ENCODE measurements around the gene THRB. TPM values are rescaled to one million over a fixed set of nuclear protein-coding genes. Genes with fewer than 3 reads are reported as not detected.

Gene THRB
- total RNA-seq, 2 experiments from 2014 or later: not detected

DNA sequence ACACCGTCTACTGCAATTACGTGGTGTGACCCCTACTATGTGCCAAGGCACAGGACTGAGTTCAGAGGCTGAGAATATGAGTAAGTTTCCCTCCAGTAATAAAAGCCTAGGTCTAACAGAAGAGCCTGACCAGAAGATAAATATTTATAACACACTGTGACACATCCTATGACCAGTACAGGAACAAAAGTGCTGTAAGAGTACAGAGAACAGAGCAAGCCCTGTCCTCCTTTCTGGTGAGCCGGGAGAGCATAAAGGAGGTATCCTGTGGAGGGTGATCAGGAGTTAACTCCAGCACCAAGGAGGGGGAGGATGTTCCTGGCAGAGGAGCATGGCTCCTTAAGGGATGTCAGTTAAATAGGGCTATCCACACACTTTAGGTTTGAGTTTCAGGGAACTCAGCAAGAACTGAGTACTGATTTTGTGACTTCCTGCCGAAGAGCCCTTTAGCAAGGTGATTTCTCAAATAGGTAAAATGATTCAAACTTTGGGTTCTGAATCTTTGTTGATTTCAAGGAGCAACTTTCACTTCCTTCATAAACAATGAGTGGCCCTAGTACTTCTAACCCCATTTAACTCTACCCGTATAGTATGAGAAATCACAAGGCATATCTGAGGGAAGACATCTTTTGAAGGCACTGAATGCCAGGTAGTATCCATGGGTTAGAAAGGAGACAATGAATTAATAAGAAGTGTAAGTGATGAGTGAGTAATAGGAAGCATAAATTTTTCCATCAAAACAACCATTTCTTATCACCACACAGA, 198.0 kb downstream of the THRB start:
- H3K4me1 Mint-ChIP-seq: no peaks in the 10 kb centered on the region
- CTCF ChIA-PET: no interaction called here
- H3K4me3 Mint-ChIP-seq: no peak overlapping the region
- H3K9me3 Mint-ChIP-seq: no peaks in the 10 kb centered on the region
- no peaks in the 10 kb centered on the region for H3K27me3 Mint-ChIP-seq
- DNase-seq: no peak
- POLR2A ChIA-PET: no interaction called here
- H3K36me3 Mint-ChIP-seq (ENCODE audit: low read depth): no peaks in the 10 kb centered on the region
- H3K27ac Mint-ChIP-seq: no peak overlapping the region

DNA sequence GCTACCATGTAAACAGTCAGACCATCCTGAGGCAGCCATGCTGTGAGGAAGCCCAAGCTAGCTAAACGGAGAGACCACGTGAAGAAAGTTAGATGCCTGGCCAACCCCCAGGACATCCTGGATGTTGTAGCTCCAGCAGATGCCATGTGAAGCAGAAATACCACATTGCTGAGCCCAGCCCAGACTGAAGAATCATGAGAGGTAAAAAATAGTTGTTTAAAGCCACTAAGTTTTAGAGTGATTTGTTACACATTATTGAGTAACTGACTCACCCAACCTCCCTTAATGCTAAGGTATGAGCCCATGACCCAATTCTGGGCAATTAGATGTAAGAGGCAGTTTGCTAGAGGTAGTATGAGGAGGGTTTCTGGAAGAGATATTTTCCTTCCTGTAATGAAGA, 200.5 kb downstream of the THRB start:
- H3K9me3 Mint-ChIP-seq: no peaks in the 10 kb centered on the region
- no peaks in the 10 kb centered on the region for H3K4me1 Mint-ChIP-seq
- ChIA-PET POLR2A (no interaction called here), CTCF (no interaction called here)
- H3K27me3 Mint-ChIP-seq: no peaks in the 10 kb centered on the region
- no peaks in the 10 kb centered on the region for H3K36me3 Mint-ChIP-seq (ENCODE audit: low read depth)
- no peak overlapping the region for H3K4me3 Mint-ChIP-seq
- DNase-seq: no peak
- H3K27ac Mint-ChIP-seq: no peak overlapping the region

DNA sequence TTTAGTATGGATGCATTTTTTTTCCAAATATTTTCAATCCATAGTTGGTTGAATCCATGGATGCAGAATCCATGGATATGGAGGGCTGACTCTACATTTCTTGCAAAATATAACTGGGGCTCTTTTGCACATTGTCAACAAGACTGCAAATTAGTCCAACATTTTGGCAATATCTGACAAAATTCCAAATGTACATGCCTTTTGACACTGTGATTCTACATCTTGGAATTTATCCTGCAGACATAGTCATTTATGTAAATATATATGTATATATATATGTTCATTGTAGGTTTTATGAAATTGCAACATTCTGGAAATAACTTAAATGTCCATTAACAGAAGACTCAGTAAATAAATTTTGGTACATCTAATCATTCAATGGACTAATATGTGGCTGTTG, 203.0 kb downstream of the THRB start:
- CTCF ChIA-PET: no interaction called here
- Mint-ChIP-seq H3K4me3 (no peak overlapping the region), H3K27me3 (no peaks in the 10 kb centered on the region), H3K36me3 (ENCODE audit: low read depth) (no peaks in the 10 kb centered on the region), H3K27ac (no peak overlapping the region), H3K4me1 (no peaks in the 10 kb centered on the region), H3K9me3 (no peaks in the 10 kb centered on the region)
- no peak for DNase-seq
- POLR2A ChIA-PET: no interaction called here

DNA sequence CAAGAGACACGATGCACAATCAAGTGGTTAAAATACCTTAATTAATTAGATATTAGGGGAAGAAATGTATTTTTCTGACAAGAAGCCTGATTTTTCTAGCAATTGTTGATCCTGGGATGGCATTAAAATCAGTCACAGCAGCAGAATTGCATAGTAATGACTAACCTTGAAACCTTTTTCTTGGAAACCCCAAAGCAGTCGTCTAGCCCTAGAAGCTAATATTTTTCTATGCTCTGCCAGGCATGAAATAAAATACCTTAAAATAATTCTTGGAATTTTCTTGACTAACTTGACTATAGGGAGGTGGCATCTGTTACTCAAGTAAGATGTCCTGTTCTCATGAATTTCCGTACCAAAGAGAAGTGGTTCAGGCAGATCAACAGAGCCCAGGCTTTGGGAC, 204.1 kb downstream of the THRB start:
- H3K4me1 Mint-ChIP-seq: no peaks in the 10 kb centered on the region
- H3K27ac Mint-ChIP-seq: no peak overlapping the region
- ChIA-PET CTCF (no interaction called here), POLR2A (no interaction called here)
- no peak overlapping the region for H3K4me3 Mint-ChIP-seq
- DNase-seq: no peak
- H3K9me3 Mint-ChIP-seq: no peaks in the 10 kb centered on the region
- no peaks in the 10 kb centered on the region for H3K36me3 Mint-ChIP-seq (ENCODE audit: low read depth)
- H3K27me3 Mint-ChIP-seq: no peaks in the 10 kb centered on the region

DNA sequence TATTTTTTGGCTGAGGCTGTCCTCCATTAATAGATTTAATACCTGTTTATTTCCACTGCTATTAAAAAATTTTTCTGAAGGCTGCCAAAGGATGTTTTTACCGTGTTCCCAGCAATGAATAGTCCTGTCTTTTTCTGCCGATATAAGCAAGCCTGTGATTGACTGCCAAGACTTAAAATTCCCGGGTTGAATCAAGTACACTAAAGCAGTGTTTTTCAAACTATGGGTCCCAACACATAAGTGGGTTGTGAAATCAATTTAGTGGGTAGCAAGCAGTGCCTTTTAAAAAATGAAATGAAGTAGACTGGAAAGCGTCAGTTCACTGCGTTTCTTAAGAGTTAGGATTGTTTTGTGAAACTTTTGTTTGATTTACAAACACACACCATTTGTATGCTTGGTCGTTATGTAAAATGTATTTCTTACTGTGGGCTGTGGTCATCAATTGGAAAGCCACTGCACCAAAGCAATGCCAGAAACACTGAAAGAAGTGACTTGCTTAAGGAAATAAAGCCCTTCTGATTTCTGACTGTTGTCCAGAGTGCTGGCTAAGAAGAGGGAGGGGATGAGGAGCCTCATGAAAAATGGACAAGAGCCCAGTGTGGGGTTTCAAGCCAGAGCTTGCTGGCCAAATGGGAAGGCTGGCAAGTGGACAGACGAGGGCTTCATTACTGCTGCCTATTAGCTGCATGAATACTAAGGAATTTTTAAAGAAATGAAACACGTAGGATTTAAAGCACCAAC, 206.0 kb downstream of the THRB start:
- DNase-seq: no peak
- no peak overlapping the region for H3K27ac Mint-ChIP-seq
- H3K4me1 Mint-ChIP-seq: no peaks in the 10 kb centered on the region
- ChIA-PET POLR2A (no interaction called here), CTCF (no interaction called here)
- H3K27me3 Mint-ChIP-seq: no peaks in the 10 kb centered on the region
- no peaks in the 10 kb centered on the region for H3K36me3 Mint-ChIP-seq (ENCODE audit: low read depth)
- no peaks in the 10 kb centered on the region for H3K9me3 Mint-ChIP-seq
- H3K4me3 Mint-ChIP-seq: no peak overlapping the region

DNA sequence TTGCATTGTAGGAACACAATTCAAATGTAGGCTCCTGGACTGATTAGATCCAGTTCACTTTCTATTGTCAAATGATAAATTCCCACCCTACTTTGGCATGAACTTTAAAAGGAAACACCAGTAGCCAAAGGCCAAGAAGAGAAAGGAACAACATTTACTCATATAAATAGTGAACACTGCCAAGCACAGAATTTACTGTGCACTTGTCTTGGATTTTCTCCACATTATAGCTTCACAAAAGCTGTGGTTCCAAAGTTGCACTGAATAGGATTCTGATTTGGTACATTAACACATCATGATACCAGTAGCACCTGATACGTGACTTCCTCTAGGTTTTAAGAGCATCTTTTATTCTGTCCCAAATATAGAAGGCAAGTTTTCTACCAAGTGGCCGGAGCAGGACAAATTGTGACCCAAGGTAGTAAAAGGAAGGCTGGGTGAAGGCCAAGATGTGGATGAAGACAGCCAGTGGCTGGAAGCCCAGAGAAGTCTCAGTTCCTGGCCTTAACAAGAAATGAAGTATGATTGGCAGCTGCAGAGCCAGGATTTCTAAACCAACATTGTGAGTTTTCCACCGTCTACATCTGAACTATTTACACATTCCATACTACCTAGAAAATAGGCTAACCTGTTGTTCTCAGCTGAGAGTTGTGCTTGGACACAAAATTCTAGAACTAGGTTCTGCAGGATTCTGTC, 206.7 kb downstream of the THRB start:
- DNase-seq: no peak
- Mint-ChIP-seq H3K4me1 (no peaks in the 10 kb centered on the region), H3K36me3 (ENCODE audit: low read depth) (no peaks in the 10 kb centered on the region), H3K27me3 (no peaks in the 10 kb centered on the region), H3K27ac (no peak overlapping the region), H3K9me3 (no peaks in the 10 kb centered on the region), H3K4me3 (no peak overlapping the region)
- POLR2A ChIA-PET: no interaction called here
- CTCF ChIA-PET: no interaction called here

DNA sequence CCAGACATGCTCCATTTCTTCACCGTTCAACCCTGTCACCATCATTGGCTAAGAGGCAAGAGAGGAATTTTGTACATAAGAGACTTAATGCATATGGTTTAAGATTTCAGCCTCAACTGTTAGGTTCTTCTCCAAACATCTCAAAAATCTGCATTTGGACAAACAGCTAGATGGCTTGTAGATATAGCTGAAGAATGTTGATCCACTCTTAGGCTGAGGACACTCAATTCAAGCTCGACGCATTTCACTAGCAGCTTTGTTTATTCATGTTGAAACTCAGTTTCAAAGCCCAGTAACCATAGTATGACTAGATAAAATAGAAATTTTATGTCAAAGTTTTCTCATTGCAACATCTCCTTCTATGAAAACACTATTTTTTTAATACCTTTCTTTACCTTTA, 208.2 kb downstream of the THRB start:
- Mint-ChIP-seq H3K36me3 (ENCODE audit: low read depth) (no peaks in the 10 kb centered on the region), H3K9me3 (no peaks in the 10 kb centered on the region), H3K4me3 (no peak overlapping the region), H3K27me3 (no peaks in the 10 kb centered on the region), H3K27ac (no peak overlapping the region), H3K4me1 (no peaks in the 10 kb centered on the region)
- ChIA-PET POLR2A (no interaction called here), CTCF (no interaction called here)
- DNase-seq: no peak

DNA sequence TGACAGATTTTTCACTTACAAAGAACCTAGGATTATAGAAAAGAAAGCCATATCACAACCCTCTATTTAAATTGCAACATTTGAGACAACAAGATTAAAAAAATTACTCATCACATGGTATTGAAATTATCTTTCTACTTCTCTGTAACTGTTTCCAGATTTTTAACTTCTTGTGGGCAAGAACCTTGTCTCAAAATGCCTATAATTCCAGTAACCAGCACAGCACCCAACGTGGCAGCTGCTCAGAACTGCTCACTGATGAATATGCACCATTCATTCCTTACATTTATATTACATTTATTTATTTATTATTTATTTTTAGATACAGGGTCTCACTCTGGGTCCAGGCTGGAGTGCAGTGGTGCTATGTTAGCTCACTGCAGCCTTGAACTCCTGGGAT, 216.1 kb downstream of the THRB start:
- Mint-ChIP-seq H3K4me3 (no peak overlapping the region), H3K27ac (no peak overlapping the region), H3K9me3 (no peaks in the 10 kb centered on the region), H3K27me3 (peaks cover 4% of the 10 kb centered on the region), H3K36me3 (ENCODE audit: low read depth) (no peaks in the 10 kb centered on the region), H3K4me1 (no peaks in the 10 kb centered on the region)
- CTCF ChIA-PET: no interaction called here
- no peak for DNase-seq
- POLR2A ChIA-PET: no interaction called here

DNA sequence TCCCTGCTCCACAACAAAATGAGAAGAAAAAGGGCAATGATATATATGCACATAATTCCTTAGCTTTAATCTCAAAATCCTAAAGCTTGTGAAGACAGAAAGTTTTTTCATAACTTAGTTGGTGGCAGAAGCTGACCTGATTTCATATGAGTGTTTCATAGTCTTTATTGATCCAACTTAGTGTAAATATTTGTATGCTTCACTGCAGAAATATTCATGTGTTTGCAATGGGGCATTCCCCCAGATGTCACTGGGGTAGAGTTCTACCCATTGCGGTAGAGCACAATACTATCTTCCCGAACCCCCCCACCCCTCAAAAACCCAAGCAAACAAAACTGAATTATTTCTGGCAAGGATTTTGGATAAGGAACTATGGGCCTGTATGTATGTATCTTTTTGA, 221.2 kb downstream of the THRB start:
- Mint-ChIP-seq H3K27ac (no peak overlapping the region), H3K4me1 (no peaks in the 10 kb centered on the region), H3K4me3 (no peak overlapping the region), H3K9me3 (no peaks in the 10 kb centered on the region), H3K27me3 (peaks cover 7% of the 10 kb centered on the region), H3K36me3 (ENCODE audit: low read depth) (no peaks in the 10 kb centered on the region)
- POLR2A ChIA-PET: no interaction called here
- CTCF ChIA-PET: no interaction called here
- no peak for DNase-seq

DNA sequence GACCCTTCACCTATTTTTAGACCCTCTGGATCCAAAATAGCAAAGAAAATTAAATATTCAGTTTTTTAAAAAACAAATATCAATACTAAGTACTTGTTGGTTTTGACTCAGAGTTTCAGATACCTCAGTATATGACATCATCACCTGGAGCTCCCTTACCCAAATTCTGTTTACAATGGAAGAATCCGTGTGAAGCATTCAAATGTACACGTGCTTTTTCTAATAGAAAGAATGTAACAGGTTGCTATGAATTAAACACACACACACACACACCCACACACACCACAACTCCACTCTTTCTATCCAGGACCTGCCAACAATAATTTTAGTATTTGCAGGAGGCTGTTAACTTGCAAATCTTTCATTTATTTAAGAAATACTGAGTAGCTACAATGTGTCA, 221.8 kb downstream of the THRB start:
- H3K9me3 Mint-ChIP-seq: no peaks in the 10 kb centered on the region
- no peak for DNase-seq
- ChIA-PET CTCF (no interaction called here), POLR2A (no interaction called here)
- H3K36me3 Mint-ChIP-seq (ENCODE audit: low read depth): no peaks in the 10 kb centered on the region
- no peak overlapping the region for H3K27ac Mint-ChIP-seq
- H3K4me3 Mint-ChIP-seq: no peak overlapping the region
- peaks cover 7% of the 10 kb centered on the region for H3K27me3 Mint-ChIP-seq
- no peaks in the 10 kb centered on the region for H3K4me1 Mint-ChIP-seq

DNA sequence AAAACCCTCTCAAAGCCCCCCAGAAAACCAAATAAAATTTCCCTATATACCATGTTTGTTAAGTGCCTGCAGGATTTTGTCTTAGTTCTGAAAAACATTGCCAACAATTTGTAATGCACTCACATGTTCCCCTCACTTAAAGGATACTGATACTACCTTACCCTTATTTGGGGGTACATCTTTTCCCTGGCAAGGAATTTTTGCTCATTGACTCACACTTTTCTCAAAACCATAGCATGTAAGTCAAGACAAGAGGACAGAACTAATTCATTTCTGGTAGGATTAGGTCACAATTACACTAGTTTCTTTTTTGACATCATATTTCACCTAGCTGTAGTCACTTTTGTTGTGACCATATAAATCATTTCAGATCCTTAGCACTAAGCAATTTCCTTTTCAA, 222.2 kb downstream of the THRB start:
- Mint-ChIP-seq H3K36me3 (ENCODE audit: low read depth) (no peaks in the 10 kb centered on the region), H3K27me3 (peaks cover 7% of the 10 kb centered on the region), H3K4me1 (no peaks in the 10 kb centered on the region), H3K4me3 (no peak overlapping the region), H3K9me3 (no peaks in the 10 kb centered on the region), H3K27ac (no peak overlapping the region)
- DNase-seq: no peak
- ChIA-PET POLR2A (no interaction called here), CTCF (no interaction called here)

DNA sequence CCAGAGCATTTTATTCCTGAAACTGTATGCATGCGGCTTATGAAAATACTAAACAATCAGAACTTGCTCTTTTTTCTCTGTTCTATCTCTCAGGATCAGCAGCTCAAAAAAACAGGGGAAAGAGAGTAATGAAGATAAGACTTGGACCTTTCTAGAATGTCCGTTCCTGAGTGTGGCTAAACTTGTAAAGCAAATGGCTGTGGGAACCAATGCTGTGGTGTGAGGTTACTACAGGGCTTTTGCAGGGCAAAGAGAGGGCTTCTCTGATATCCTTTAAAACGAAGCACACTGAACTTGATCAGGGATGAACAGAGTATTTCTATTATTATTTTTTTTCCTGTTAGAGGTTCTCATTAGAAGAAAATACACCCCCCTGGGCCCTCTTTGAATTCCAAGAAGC, 223.4 kb downstream of the THRB start:
- no peaks in the 10 kb centered on the region for H3K9me3 Mint-ChIP-seq
- peaks cover 11% of the 10 kb centered on the region for H3K27me3 Mint-ChIP-seq
- no peaks in the 10 kb centered on the region for H3K36me3 Mint-ChIP-seq (ENCODE audit: low read depth)
- H3K4me3 Mint-ChIP-seq: no peak overlapping the region
- ChIA-PET POLR2A (no interaction called here), CTCF (no interaction called here)
- no peaks in the 10 kb centered on the region for H3K4me1 Mint-ChIP-seq
- DNase-seq: no peak
- H3K27ac Mint-ChIP-seq: no peak overlapping the region

DNA sequence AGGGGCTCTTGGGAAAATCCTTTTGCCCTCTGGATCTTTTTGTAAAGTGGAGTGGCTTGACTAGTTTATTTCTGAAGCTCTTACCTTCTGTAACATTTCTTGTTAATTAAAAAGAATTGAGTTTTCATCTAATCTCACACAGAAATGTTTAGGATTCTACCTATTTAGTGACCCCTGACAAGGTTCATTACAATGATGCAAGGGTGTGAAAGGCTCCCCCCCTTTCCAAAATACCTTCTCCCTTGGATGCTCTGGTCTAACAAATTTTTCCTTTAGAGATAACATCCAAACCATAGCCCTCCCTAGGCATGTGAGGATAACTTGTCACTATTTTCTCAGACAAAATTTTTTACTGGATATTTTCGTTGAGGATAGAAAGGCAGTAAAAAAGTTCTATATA, 223.9 kb downstream of the THRB start:
- H3K27ac Mint-ChIP-seq: no peak overlapping the region
- no peaks in the 10 kb centered on the region for H3K4me1 Mint-ChIP-seq
- no peak overlapping the region for H3K4me3 Mint-ChIP-seq
- no peaks in the 10 kb centered on the region for H3K9me3 Mint-ChIP-seq
- peaks cover 11% of the 10 kb centered on the region for H3K27me3 Mint-ChIP-seq
- ChIA-PET POLR2A (no interaction called here), CTCF (no interaction called here)
- DNase-seq: no peak
- H3K36me3 Mint-ChIP-seq (ENCODE audit: low read depth): no peaks in the 10 kb centered on the region

Measured in activated CD4-positive, alpha-beta T cell treated with anti-CD3 and anti-CD28 coated beads, Interleukin-2, amount 10 ng/mL, durations not matched to agents 7 days and 5 days (primary cell).